H1 (cell line): ENCODE results near the gene KNDC1. TPM values are rescaled to one million over a fixed set of nuclear protein-coding genes. Genes with fewer than 3 reads are reported as not detected.

Source experiments
- BRCA1 ChIP-seq: IDR thresholded peaks from 2 replicates; pipeline ENCODE4 v1.6.1; 2012; ENCODE audit warnings: low read depth, low read length, improper control_type of control experiment
- CHD1 ChIP-seq: IDR thresholded peaks from 2 replicates; pipeline ENCODE4 v1.6.1; 2012; ENCODE audit warnings: low read depth, low read length, improper control_type of control experiment
- CREB1 ChIP-seq: IDR thresholded peaks from 2 replicates; pipeline ENCODE4 v1.6.1; 2012; ENCODE audit warnings: inconsistent platforms
- JUN ChIP-seq: IDR thresholded peaks from 2 replicates; pipeline ENCODE4 v1.6.1; 2011; ENCODE audit warnings: low read depth, mild to moderate bottlenecking, improper control_type of control experiment, low read length
- JUND ChIP-seq: IDR thresholded peaks from 2 replicates; pipeline ENCODE4 v1.6.1; 2011; ENCODE audit warnings: mild to moderate bottlenecking, improper control_type of control experiment, low read length
- KDM5A ChIP-seq: fragments of 200-600 bp; IDR thresholded peaks from 2 replicates; pipeline ENCODE4 v1.7.1; 2012; ENCODE audit warnings: mild to moderate bottlenecking, low read length, inconsistent platforms, mixed read lengths
- POLR2AphosphoS5 ChIP-seq: IDR thresholded peaks from 2 replicates; pipeline ENCODE4 v1.6.1; 2011; ENCODE audit warnings: low read depth, low read length
- RNF2 ChIP-seq: fragments of 200-900, 300-1000 bp; sonication (generic); IDR thresholded peaks from 2 replicates; pipeline ENCODE4 v1.7.1; 2016; ENCODE audit warnings: borderline replicate concordance, low read depth, mild to moderate bottlenecking, antibody characterized with exemption, low read length; ENCODE audit not compliant: poor library complexity, severe bottlenecking; ENCODE audit errors: missing control alignments
- SIRT6 ChIP-seq: IDR thresholded peaks from one replicate; pipeline ENCODE4 v1.7.1; 2012; ENCODE audit warnings: low read length, inconsistent platforms
- SP1 ChIP-seq: IDR thresholded peaks from 2 replicates; pipeline ENCODE4 v1.6.1; 2011; ENCODE audit warnings: low read depth, low read length
- SP2 ChIP-seq: IDR thresholded peaks from 2 replicates; pipeline ENCODE4 v1.6.1; 2012; ENCODE audit warnings: mild to moderate bottlenecking, low read length, inconsistent platforms
- SP4 ChIP-seq: IDR thresholded peaks from 2 replicates; pipeline ENCODE4 v1.6.1; 2012; ENCODE audit warnings: low read length, inconsistent platforms
- TAF1 ChIP-seq: IDR thresholded peaks from 2 replicates; pipeline ENCODE4 v1.6.1; 2011; ENCODE audit warnings: mild to moderate bottlenecking, low read depth, low read length
- polyA plus RNA-seq, 7 experiments: library from polyadenylated mRNA; depleted of rRNA in 3 of 7; stranded (reverse) in 5 of 7; unstranded in 2 of 7; fragments of >200 nt in 5 of 7; fragments of 200-250 nt in 2 of 7; gene quantifications; 1 replicate in 5 of 7; 2 replicates in 1 of 7; 4 replicates in 1 of 7; pipeline versions ENCODE4 v1.2.1 to v1.2.3, GENCODE V29; 2011 to 2013; ENCODE audit warnings: missing spikeins in 2 of 7, mixed read lengths in 2 of 7
- total RNA-seq: library from RNA; stranded (reverse); fragmentation: NEBNext Ultra II Directional; extraction: Animal tissue kit (Norgen Biotek cat#: 25700); gene quantifications from 2 replicates; pipeline ENCODE4 v1.2.1, GENCODE V29; 2021
- TF ChIP-seq, protein P1 (sequence below), 3 experiments: IDR thresholded peaks; 1 replicate in 2 of 3; 2 replicates in 1 of 3; pipeline versions ENCODE4 v1.5.1 to v1.6.1; 2011; ENCODE audit warnings: low read length in 3 of 3, mild to moderate bottlenecking in 3 of 3, inconsistent platforms in 2 of 3, low read depth in 1 of 3, moderate library complexity in 1 of 3; ENCODE audit not compliant: insufficient read depth in 1 of 3; ENCODE audit errors: control extremely low read depth in 1 of 3
- TF ChIP-seq, protein P2 (sequence below): IDR thresholded peaks from 2 replicates; pipeline ENCODE4 v1.6.1; 2012; ENCODE audit warnings: inconsistent platforms

Gene KNDC1
- total and polyA plus RNA-seq, 2 of the 8 experiments (the other 6 are each of a cell fraction or from before 2014, with no cell fraction given): 7.5 to 16.7 TPM

DNA sequence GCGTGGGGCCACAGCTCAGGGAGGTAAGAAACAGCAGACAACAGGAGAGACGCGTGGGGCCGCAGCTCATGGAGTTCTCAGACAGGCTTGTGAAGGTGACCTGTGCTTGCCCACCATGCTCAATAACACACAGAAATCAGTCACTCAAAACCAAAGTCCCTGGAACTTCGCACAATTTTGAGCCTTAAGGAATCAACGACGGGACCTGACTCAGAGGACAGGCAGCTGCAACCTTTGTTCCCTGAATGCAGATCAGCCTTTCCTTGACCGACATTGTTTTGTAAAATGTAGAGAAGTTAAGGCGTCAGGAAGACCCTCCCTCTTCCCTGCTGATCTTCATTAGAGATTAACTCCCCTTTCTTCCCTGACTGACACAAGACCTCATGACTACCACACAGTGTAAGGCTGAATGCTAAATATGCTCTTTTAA, 8.5 kb upstream of the KNDC1 start (continued):
- TF ChIP-seq RNF2 (no peak), SIRT6 (no peak), KDM5A (no peak), CREB1 (no peak), CHD1 (no peak), TAF1 (peak; percentile 64; the same call in 1 of the 2 replicates), SP1 (no peak; the same call in 1 of the 2 replicates), BRCA1 (no peak), SP4 (no peak), POLR2AphosphoS5 (peak; percentile 55; the same call in 1 of the 2 replicates), JUND (peak; percentile 63; the same call in 1 of the 2 replicates), SP2 (no peak), JUN (no peak)
- TF ChIP-seq, protein P1, sequence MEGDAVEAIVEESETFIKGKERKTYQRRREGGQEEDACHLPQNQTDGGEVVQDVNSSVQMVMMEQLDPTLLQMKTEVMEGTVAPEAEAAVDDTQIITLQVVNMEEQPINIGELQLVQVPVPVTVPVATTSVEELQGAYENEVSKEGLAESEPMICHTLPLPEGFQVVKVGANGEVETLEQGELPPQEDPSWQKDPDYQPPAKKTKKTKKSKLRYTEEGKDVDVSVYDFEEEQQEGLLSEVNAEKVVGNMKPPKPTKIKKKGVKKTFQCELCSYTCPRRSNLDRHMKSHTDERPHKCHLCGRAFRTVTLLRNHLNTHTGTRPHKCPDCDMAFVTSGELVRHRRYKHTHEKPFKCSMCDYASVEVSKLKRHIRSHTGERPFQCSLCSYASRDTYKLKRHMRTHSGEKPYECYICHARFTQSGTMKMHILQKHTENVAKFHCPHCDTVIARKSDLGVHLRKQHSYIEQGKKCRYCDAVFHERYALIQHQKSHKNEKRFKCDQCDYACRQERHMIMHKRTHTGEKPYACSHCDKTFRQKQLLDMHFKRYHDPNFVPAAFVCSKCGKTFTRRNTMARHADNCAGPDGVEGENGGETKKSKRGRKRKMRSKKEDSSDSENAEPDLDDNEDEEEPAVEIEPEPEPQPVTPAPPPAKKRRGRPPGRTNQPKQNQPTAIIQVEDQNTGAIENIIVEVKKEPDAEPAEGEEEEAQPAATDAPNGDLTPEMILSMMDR (IDR thresholded peaks at IDR 0.05; ENCODE audit: control extremely low read depth in 1 of 3, insufficient read depth in 1 of 3, low read depth in 1 of 3, low read length in 3 of 3): no peak
- TF ChIP-seq, protein P2, sequence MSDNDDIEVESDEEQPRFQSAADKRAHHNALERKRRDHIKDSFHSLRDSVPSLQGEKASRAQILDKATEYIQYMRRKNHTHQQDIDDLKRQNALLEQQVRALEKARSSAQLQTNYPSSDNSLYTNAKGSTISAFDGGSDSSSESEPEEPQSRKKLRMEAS: peak; percentile 27; the same call in 1 of the 2 replicates
